ENCODE measurements around the gene LUC7L.
"Not testable (repeated sequence)": the region's sequence is repeated elsewhere in the genome, so short reads cannot be mapped to it uniquely, and the experiment has no call there.

Gene LUC7L

DNA sequence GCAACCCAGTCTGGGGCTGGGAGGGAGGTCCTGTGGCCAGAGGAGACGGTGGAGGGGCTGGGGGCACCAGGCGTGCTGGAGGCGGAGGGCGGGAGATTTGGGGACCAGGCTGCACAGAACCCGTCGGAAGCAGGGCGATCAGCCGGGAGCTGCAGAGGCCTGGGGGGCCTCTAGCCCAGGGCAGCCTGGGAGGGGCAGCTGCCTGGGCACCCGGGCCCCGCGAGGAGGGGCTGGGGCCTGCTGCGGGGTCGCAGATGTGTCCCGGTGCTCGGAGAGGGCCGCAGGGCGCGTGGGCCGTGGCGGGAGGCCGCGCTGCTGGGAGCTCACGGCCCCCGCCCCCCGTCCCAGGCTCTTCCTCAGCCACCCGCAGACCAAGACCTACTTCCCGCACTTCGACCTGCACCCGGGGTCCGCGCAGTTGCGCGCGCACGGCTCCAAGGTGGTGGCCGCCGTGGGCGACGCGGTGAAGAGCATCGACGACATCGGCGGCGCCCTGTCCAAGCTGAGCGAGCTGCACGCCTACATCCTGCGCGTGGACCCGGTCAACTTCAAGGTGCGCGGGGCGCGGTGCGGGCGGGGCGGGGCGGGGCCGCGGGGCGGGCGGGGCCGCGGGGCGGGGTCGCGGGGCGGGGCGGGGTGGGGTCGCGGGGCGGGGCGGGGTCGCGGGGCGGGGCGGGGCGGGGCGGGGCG is 65.0 kb downstream of the LUC7L start:
- DNase-seq = not testable (repeated sequence)

- DNase-seq = not testable (repeated sequence)
Observed at GRCh38 chr16:163696-164095, 65.6 kb downstream of the LUC7L start.

DNA sequence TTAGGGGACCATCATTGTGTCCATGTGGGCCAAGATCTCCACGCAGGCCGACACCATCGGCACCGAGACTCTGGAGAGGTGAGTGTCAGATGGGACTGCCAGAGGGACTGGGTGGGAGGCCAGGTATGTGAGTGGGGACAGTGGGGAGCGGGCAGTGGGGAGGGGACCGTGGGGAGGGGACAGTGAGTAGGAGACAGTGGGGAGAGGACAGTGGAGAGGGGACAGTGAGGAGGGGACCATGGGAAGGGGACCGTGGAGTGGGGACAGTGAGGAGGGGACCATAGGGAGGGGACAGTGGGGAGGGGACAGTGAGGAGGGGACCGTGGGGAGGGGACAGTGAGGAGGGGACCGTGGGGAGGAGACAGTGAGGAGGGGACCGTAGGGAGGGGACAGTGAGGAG is 66.1 kb downstream of the LUC7L start:
- not testable (repeated sequence) for DNase-seq

- DNase-seq = no peak
Observed at GRCh38 chr16:162271-162991, 66.8 kb downstream of the LUC7L start.

DNA sequence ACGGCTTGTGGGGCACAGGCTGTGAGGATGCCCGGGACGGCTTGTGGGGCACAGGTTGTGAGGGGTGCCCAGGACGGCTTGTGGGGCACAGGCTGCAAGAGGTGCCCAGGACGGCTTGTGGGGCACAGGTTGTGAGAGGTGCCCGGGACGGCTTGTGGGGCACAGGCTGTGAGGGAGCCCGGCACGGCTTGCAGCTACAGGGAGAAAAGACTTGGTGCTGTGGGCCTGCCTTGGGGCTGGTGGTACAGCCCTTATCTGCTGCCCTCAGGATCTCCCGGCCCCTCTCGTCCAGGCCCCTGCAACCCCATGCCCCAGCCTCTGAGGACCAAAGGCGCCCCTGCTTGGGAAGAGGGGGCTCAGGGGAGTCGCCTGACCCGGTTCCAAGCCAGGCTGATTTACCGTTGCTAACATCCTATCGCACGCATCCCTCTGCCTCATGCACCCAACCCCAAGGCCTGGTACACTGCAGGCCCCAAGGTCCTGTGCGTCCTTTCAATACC is 68.5 kb downstream of the LUC7L start:
- no peak for DNase-seq

GRCh38 chr16:160242-160641 is 69.0 kb downstream of the LUC7L start:
- not testable (repeated sequence) for DNase-seq

- DNase-seq = no peak
Observed at GRCh38 chr16:159136-159849, 70.0 kb downstream of the LUC7L start.

DNA sequence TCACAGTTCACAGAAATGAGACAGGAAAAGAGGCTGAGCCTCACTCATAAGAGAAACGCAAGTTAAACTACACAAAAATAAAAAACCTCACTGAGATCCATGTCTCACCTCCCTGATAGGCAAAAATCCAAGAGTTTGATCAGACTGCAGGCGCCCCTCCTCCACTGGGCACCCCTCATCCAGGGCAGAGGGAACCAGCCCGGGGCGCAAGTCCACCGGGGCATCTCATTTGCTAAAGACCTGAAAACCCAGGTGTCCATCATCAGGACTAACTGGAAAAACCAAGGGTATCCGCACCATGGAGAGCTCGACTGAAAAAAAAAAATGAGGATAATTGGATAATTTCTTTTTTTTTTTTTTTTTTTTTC is 74.2 kb downstream of the LUC7L start:
- DNase-seq = no peak

- DNase-seq = no peak
Observed at GRCh38 chr16:154217-155030, 74.8 kb downstream of the LUC7L start.

DNA sequence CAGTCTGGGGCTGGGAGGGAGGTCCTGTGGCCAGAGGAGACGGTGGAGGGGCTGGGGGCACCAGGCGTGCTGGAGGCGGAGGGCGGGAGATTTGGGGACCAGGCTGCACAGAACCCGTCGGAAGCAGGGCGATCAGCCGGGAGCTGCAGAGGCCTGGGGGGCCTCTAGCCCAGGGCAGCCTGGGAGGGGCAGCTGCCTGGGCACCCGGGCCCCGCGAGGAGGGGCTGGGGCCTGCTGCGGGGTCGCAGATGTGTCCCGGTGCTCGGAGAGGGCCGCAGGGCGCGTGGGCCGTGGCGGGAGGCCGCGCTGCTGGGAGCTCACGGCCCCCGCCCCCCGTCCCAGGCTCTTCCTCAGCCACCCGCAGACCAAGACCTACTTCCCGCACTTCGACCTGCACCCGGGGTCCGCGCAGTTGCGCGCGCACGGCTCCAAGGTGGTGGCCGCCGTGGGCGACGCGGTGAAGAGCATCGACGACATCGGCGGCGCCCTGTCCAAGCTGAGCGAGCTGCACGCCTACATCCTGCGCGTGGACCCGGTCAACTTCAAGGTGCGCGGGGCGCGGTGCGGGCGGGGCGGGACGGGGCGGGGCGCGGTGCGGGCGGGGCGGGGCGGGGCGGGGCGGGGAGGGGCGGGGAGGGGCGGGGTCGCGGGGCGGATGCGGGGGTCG is 75.6 kb downstream of the LUC7L start:
- DNase-seq = not testable (repeated sequence)

GRCh38 chr16:153129-153521 is 76.1 kb downstream of the LUC7L start:
- DNase-seq = not testable (repeated sequence)

GRCh38 chr16:152141-153128 is 76.8 kb downstream of the LUC7L start, which contains the start of gene HBZ:
TSS of gene HBZ (plus strand) at chr16:152644. CDS start at chr16:152910, 266 bp downstream.
- DNase-seq = no peak

- DNase-seq = no peak
Observed at GRCh38 chr16:149024-149660, 80.1 kb downstream of the LUC7L start.

- DNase-seq = no peak
Observed at GRCh38 chr16:146646-147045, 82.6 kb downstream of the LUC7L start.

DNA sequence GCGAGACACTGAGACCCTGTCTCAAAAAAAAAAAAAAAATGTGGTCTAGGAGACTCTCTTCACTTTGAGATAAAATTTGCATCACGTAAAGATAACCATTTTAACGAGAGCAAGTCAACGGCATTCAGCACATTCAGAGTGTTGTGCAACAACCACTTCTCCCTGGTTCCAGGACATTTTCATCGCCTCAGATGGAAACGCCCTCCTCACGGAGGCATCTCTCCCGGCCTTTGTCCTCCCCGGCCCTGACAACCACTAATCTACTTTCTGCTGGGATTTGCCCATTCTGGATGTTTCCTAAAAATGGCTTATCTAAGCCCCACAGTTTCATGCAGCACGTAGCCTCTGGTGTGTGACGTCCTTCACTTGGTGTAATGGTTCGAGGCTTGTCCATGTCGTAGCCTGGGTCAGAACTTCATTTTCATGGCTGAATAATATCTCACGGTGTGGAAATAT is 84.4 kb downstream of the LUC7L start:
- no peak for DNase-seq

GRCh38 chr16:143456-143855 is 85.8 kb downstream of the LUC7L start:
- DNase-seq = no peak

GRCh38 chr16:143047-143446 is 86.2 kb downstream of the LUC7L start:
- DNase-seq = no peak

DNA sequence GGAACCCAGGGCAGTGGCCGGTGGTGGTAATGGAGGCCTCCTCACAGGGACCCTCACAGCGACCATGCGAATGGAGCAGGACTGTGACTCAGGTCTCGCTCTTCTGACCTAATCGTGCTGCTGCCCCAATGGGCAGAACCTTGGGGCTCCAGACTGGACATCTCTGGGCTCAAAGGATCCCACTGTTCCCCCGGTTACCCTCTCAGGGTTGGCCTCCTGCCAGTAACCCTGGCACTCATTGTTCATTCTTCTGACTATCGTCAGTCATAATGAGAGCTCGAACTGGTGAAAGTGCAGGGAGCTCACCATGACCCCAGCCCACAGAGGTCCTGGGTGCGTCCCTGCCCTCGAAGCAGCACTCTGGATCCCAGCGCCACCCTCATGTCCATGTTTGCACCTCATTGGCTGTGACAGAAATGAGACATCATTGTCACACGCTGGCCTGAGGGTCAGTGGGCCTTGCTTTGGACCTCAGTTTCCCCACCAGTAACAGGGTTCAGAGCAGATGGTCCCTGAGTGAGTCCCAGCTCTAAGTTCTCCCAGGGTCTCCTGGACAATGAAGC is 86.8 kb downstream of the LUC7L start:
- no peak for DNase-seq

GRCh38 chr16:140175-140857 is 88.9 kb downstream of the LUC7L start:
- DNase-seq = no peak

Measured in NK-92 treated with Interleukin-12 subunit alpha and Interleukin-12 subunit beta, amount 100 ng/mL, for 24 hours (cell line).